DOHH2 (cell line): Measurements from ENCODE around the gene LIMS2.

Experiments
- EZH2phosphoT487 ChIP-seq: fragments of 200-600 bp; sonication (generic); IDR thresholded peaks from 2 replicates; pipeline ENCODE4 v1.6.1; 2017; ENCODE audit warnings: borderline replicate concordance, mild to moderate bottlenecking, antibody characterized with exemption, low read length, moderate library complexity, mixed read lengths
- TF ChIP-seq, protein P1 (sequence below): fragments of 200-600 bp; sonication (generic); IDR thresholded peaks from one replicate; pipeline ENCODE4 v1.5.1; 2014; ENCODE audit warnings: antibody characterized with exemption, mild to moderate bottlenecking, low read depth, low read length; ENCODE audit not compliant: poor library complexity, severe bottlenecking

- no peak for TF ChIP-seq EZH2phosphoT487
- TF ChIP-seq, protein P1, sequence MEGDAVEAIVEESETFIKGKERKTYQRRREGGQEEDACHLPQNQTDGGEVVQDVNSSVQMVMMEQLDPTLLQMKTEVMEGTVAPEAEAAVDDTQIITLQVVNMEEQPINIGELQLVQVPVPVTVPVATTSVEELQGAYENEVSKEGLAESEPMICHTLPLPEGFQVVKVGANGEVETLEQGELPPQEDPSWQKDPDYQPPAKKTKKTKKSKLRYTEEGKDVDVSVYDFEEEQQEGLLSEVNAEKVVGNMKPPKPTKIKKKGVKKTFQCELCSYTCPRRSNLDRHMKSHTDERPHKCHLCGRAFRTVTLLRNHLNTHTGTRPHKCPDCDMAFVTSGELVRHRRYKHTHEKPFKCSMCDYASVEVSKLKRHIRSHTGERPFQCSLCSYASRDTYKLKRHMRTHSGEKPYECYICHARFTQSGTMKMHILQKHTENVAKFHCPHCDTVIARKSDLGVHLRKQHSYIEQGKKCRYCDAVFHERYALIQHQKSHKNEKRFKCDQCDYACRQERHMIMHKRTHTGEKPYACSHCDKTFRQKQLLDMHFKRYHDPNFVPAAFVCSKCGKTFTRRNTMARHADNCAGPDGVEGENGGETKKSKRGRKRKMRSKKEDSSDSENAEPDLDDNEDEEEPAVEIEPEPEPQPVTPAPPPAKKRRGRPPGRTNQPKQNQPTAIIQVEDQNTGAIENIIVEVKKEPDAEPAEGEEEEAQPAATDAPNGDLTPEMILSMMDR: no peak
These were observed 47.4 kb downstream of the LIMS2 start for GRCh38 chr2:127627740-127628571.
